Esophagus squamous epithelium (tissue), 4 donors: Measurements from ENCODE around the gene CAPS.

ENCODE experiments used
- POLR2A ChIP-seq, 4 donors: fragments of 450-650 bp; IDR thresholded peaks; one replicate each; pipeline ENCODE4 v1.6.1; 2017; ENCODE audit warnings: antibody characterized with exemption in 4 of 4, mild to moderate bottlenecking in 4 of 4, moderate library complexity in 3 of 4
- TF ChIP-seq, protein P1 (sequence below), 6 experiments: fragments of 450-650 bp in 4 of 6; fragments of 200-600 bp in 2 of 6; sonication (generic) in 2 of 6; IDR thresholded peaks; one replicate each; pipeline ENCODE4 v1.5.1; 2016 to 2019; ENCODE audit warnings: antibody characterized with exemption in 6 of 6, mild to moderate bottlenecking in 4 of 6, moderate library complexity in 4 of 6

DNA sequence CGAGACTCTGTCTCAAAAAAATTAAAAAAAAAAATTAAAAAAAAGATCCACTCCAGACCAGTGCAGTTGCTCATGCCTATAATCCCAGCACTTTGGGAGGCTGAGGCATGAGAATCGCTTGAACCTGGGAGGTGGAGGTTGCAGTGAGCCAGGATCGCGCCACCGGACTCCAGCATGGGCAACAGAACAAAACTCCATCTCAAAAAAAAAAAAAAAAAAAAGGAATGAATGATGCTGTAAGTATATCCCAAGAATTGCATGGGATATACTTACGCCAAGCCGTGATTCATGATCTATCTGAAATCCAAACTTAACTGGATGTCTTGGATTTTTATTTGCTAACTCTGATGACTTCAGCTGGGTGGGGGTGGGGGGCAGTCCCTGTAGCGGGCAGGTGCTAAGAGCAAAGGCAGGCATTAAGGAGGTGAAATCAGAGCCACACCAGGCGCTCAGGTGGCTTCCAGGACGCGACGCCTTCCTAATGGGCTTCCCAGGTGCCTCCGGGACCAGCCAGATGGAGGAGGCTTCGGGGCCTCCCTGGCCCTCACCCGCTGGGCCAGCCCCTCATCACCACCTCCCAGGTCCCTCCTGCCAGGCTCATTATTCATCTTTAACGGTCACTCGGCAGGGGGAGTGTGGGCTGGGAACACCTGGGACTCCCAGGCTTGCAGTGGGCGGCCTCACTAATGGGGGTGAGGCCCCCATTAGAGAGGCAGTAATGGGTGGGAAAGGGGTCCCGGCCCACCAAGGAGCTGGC, 32.3 kb upstream of the CAPS start:
- TF ChIP-seq, protein P1, sequence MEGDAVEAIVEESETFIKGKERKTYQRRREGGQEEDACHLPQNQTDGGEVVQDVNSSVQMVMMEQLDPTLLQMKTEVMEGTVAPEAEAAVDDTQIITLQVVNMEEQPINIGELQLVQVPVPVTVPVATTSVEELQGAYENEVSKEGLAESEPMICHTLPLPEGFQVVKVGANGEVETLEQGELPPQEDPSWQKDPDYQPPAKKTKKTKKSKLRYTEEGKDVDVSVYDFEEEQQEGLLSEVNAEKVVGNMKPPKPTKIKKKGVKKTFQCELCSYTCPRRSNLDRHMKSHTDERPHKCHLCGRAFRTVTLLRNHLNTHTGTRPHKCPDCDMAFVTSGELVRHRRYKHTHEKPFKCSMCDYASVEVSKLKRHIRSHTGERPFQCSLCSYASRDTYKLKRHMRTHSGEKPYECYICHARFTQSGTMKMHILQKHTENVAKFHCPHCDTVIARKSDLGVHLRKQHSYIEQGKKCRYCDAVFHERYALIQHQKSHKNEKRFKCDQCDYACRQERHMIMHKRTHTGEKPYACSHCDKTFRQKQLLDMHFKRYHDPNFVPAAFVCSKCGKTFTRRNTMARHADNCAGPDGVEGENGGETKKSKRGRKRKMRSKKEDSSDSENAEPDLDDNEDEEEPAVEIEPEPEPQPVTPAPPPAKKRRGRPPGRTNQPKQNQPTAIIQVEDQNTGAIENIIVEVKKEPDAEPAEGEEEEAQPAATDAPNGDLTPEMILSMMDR (IDR thresholded peaks at IDR 0.05): no peak
- TF ChIP-seq POLR2A (IDR thresholded peaks at IDR 0.05): no peak
